ENCODE data around the gene SH2D2A.

Gene SH2D2A

DNA sequence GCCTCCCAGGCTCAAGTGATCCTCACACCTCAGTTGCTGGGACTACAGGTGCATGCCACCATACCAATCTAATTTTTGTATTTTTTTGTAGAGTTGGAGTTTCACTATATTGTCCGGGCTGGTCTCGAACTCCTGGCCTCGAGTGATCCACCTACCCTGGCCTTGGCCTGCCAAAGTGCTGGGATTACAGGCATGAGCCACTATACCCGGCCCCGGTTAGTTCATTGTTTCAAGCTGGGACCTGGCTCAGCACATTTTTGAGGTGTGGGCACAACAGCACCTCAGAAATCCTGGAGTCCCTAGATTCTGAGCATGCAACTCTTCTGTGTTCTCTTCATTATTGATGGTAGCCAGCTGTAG, 21.3 kb downstream of the SH2D2A start:
- no peak for DNase-seq
- Mint-ChIP-seq H3K36me3 (ENCODE audit: low read depth) (peaks cover 63% of the 10 kb centered on the region), H3K4me1 (peaks cover 53% of the 10 kb centered on the region), H3K9me3 (no peaks in the 10 kb centered on the region), H3K4me3 (no peak overlapping the region), H3K27ac (peak overlapping the region; percentile 33), H3K27me3 (ENCODE audit: low read depth, poor library complexity) (no peaks in the 10 kb centered on the region)
- TF ChIP-seq CTCF (IDR thresholded peaks at IDR 0.05), result no peak

DNA sequence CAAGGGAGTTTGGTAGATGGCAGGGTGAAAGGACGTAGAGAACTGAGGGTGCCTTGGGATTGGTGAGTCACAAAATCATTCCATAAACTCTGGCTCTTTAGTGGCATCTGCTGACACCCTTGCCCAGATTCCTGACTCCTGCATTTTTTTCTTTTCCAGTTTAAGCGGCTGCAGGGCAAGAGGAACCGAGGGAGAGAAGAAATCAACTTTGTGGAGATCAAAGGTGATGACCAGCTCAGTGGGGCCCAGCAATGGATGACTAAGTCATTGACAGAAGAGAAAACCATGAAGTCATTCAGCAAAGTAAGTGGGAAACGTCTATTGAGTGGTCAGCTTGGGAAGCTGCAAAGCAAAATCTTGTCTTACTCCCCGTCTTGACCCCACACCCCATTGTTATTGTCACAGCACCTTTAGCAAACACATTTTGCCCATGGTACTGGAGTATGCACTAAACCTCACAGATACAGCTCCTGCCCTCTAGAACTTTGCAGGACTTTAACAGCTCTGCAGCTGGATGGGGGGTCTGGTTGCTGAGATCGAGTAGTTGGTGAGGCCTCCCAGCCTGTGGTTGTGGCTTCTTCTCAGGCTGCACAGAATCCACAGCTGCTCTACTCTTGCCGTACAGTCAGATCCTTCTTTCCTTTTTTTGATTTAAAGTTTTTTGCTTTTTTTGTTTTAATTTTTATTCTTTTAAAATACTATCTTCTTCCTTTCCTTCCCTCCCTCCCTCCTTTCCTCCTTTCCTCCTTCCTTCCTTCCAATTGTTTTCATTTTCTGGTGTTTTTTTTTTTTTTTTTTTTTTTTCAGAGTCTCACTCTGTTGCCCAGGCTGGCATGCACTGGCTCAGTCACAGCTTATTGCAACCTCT, 21.9 kb downstream of the SH2D2A start:
- Mint-ChIP-seq H3K4me3 (no peak overlapping the region), H3K9me3 (no peaks in the 10 kb centered on the region), H3K27me3 (ENCODE audit: low read depth, poor library complexity) (no peaks in the 10 kb centered on the region), H3K27ac (peak overlapping the region; percentile 62), H3K4me1 (peaks cover 47% of the 10 kb centered on the region), H3K36me3 (ENCODE audit: low read depth) (peaks cover 64% of the 10 kb centered on the region)
- no peak for TF ChIP-seq CTCF (IDR thresholded peaks at IDR 0.05)
- no peak for DNase-seq

- H3K4me1 Mint-ChIP-seq, result peaks cover 5% of the 10 kb centered on the region
- H3K27ac Mint-ChIP-seq, result peak overlapping the region; percentile 1
These were observed 26.9 kb downstream of the SH2D2A start for GRCh38 chr1:156789621-156790318.

GRCh38 chr1:156788136-156788535, 28.5 kb downstream of the SH2D2A start:
- no peak for DNase-seq
- TF ChIP-seq CTCF (IDR thresholded peaks at IDR 0.05), result no peak
- no peaks in the 10 kb centered on the region for H3K27me3 Mint-ChIP-seq (ENCODE audit: low read depth, poor library complexity)
- peaks cover 69% of the 10 kb centered on the region for H3K36me3 Mint-ChIP-seq (ENCODE audit: low read depth)
- H3K9me3 Mint-ChIP-seq, result no peaks in the 10 kb centered on the region
- no peak overlapping the region for H3K4me3 Mint-ChIP-seq
- no peaks in the 10 kb centered on the region for H3K4me1 Mint-ChIP-seq
- no peak overlapping the region for H3K27ac Mint-ChIP-seq

More at GRCh38 chr1:156789621-156790318, 26.9 kb downstream of the SH2D2A start:
- Mint-ChIP-seq H3K27me3 (ENCODE audit: low read depth, poor library complexity) (no peaks in the 10 kb centered on the region), H3K9me3 (no peaks in the 10 kb centered on the region), H3K4me3 (no peak overlapping the region), H3K36me3 (ENCODE audit: low read depth) (peaks cover 72% of the 10 kb centered on the region)
- TF ChIP-seq CTCF (IDR thresholded peaks at IDR 0.05), result no peak
- no peak for DNase-seq

DNA sequence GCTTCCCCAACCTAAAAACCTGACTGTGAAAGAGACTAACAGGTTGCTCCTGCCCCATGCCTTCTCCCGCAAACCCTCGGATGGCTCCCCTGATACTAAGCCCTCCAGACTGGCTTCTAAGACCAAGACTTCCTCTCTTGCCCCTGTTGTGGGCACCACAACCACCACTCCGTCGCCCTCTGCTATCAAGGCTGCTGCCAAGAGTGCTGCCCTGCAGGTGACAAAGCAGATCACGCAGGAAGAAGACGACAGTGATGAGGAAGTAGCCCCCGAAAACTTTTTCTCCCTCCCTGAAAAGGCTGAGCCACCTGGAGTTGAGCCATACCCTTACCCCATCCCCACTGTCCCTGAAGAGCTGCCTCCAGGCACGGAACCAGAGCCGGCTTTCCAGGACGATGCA, 30.0 kb downstream of the SH2D2A start:
- DNase-seq, result no peak
- no peaks in the 10 kb centered on the region for H3K9me3 Mint-ChIP-seq
- no peak overlapping the region for H3K4me3 Mint-ChIP-seq
- peak overlapping the region; percentile 85 for H3K27ac Mint-ChIP-seq
- no peak for TF ChIP-seq CTCF (IDR thresholded peaks at IDR 0.05)
- no peaks in the 10 kb centered on the region for H3K27me3 Mint-ChIP-seq (ENCODE audit: low read depth, poor library complexity)
- peaks cover 69% of the 10 kb centered on the region for H3K36me3 Mint-ChIP-seq (ENCODE audit: low read depth)
- no peaks in the 10 kb centered on the region for H3K4me1 Mint-ChIP-seq

Data from nephron progenitor cell (in vitro differentiated cells).